Neural crest cell (in vitro differentiated cells): ENCODE data around the gene FAM111A. TPM values are rescaled to one million over a fixed set of nuclear protein-coding genes. Genes with fewer than 3 reads are reported as not detected.
"Not testable (repeated sequence)": the region's sequence is repeated elsewhere in the genome, so short reads cannot be mapped to it uniquely, and the experiment has no call there.

ENCODE experiments used
- DNase-seq: peaks from one replicate; pipeline ENCODE4 v3.0.0; 2021; ENCODE audit warnings: low read depth, mixed read lengths, low spot score
- H3K27ac Mint-ChIP-seq: one replicate; pipeline ENCODE4 v1.8.0; 2021; ENCODE audit warnings: mild to moderate bottlenecking, mixed read lengths; ENCODE audit not compliant: unreplicated experiment
- H3K27me3 Mint-ChIP-seq: 2 replicates; pipeline ENCODE4 v1.8.0; 2021; ENCODE audit warnings: low read depth, mild to moderate bottlenecking, mixed read lengths
- H3K36me3 Mint-ChIP-seq: 2 replicates; pipeline ENCODE4 v1.8.0; 2021; ENCODE audit warnings: low read depth, mild to moderate bottlenecking, mixed read lengths
- H3K4me1 Mint-ChIP-seq: 2 replicates; pipeline ENCODE4 v1.8.0; 2021; ENCODE audit warnings: mixed read lengths
- H3K4me3 Mint-ChIP-seq: one replicate; pipeline ENCODE4 v1.8.0; 2021; ENCODE audit warnings: mild to moderate bottlenecking, mixed read lengths
- H3K9me3 Mint-ChIP-seq: 2 replicates; pipeline ENCODE4 v1.8.0; 2021; ENCODE audit warnings: mixed read lengths
- total RNA-seq: library from RNA; stranded (reverse); gene quantifications from 2 replicates; pipeline ENCODE4 v1.2.1, GENCODE V29; 2021
- TF ChIP-seq, protein P1 (sequence below): fragments of 200-600 bp; sonication (generic); conservative IDR thresholded peaks from 2 replicates; pipeline ENCODE4 v1.5.0; 2021; ENCODE audit warnings: antibody characterized with exemption, mild to moderate bottlenecking

FAM111A gene
- total RNA-seq, 1 donor from 2014 or later: 23.4 TPM

GRCh38 chr11:59106363-59107336 lies 36.0 kb upstream of the FAM111A start, which contains the start of gene FAM111B:
Gene FAM111B (plus strand): TSS chr11:59107237. CDS start chr11:59109626, 2,389 bp downstream.
- Mint-ChIP-seq H3K27ac (peak within 1 kb of the TSS; percentile 81), H3K27me3 (peaks cover 19% of the 10 kb centered on the region), H3K4me3 (peak within 1 kb of the TSS; percentile 94), H3K4me1 (peaks cover 53% of the 10 kb centered on the region), H3K9me3 (peaks cover 7% of the 10 kb centered on the region), H3K36me3 (peaks cover 35% of the 10 kb centered on the region)
- TF ChIP-seq, protein P1, sequence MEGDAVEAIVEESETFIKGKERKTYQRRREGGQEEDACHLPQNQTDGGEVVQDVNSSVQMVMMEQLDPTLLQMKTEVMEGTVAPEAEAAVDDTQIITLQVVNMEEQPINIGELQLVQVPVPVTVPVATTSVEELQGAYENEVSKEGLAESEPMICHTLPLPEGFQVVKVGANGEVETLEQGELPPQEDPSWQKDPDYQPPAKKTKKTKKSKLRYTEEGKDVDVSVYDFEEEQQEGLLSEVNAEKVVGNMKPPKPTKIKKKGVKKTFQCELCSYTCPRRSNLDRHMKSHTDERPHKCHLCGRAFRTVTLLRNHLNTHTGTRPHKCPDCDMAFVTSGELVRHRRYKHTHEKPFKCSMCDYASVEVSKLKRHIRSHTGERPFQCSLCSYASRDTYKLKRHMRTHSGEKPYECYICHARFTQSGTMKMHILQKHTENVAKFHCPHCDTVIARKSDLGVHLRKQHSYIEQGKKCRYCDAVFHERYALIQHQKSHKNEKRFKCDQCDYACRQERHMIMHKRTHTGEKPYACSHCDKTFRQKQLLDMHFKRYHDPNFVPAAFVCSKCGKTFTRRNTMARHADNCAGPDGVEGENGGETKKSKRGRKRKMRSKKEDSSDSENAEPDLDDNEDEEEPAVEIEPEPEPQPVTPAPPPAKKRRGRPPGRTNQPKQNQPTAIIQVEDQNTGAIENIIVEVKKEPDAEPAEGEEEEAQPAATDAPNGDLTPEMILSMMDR: no peak
- peak; percentile 65 for DNase-seq

DNA sequence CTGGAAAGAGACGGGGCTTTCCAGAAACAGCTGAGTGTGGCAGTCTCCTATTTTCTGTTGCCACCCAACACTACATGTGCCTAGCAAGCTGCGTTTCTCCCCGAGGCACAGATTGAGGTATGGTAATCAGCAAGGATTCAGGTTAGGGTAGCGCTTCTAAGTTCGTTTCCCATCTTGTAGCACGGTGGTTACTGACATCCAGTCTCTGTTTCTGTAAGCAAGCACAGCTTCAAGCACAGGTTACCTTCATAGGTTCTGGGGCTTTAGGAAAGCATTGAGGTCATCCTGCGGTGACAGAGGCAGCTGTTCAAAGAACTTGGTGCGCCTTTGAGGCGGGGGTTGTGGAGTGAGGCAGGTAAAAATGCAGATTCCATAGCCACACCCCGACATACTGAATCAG lies 34.9 kb upstream of the FAM111A start:
- peak overlapping the region; percentile 94 for H3K4me3 Mint-ChIP-seq
- not testable (repeated sequence) for DNase-seq, H3K27ac Mint-ChIP-seq, H3K9me3 Mint-ChIP-seq
- H3K27me3 Mint-ChIP-seq: peaks cover 10% of the 10 kb centered on the region
- peaks cover 48% of the 10 kb centered on the region for H3K4me1 Mint-ChIP-seq
- peaks cover 39% of the 10 kb centered on the region for H3K36me3 Mint-ChIP-seq

DNA sequence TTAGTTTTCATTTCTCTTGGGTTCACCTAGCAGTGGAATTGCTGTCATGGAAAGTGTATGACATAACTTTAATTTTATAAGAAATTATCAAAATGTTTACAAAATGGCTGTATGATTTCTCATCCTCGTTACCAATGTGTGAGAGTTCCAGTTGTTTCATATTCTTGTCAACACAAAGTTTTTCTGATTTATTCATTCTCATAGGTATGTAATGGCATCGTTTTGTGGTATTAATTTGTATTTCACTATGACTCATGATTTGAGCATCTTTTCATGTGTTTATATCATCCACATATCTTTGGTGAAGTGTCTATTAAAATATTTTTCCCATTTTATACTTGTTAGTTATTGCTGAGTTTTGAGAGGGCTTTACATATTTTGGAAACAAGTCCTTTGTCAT lies 30.2 kb upstream of the FAM111A start:
- TF ChIP-seq, protein P1: no peak
- peaks cover 74% of the 10 kb centered on the region for H3K36me3 Mint-ChIP-seq
- peaks cover 11% of the 10 kb centered on the region for H3K9me3 Mint-ChIP-seq
- no peak for DNase-seq
- H3K27ac Mint-ChIP-seq: no peak overlapping the region
- H3K4me3 Mint-ChIP-seq: no peak overlapping the region
- peaks cover 30% of the 10 kb centered on the region for H3K4me1 Mint-ChIP-seq
- no peaks in the 10 kb centered on the region for H3K27me3 Mint-ChIP-seq

- Mint-ChIP-seq H3K4me1 (peaks cover 11% of the 10 kb centered on the region), H3K36me3 (peaks cover 82% of the 10 kb centered on the region), H3K4me3 (no peak overlapping the region), H3K9me3 (peaks cover 19% of the 10 kb centered on the region), H3K27ac (peak overlapping the region; percentile 77), H3K27me3 (no peaks in the 10 kb centered on the region)
- TF ChIP-seq, protein P1: no peak
- DNase-seq: no peak
These were observed 28.3 kb upstream of the FAM111A start for GRCh38 chr11:59114344-59114743.

DNA sequence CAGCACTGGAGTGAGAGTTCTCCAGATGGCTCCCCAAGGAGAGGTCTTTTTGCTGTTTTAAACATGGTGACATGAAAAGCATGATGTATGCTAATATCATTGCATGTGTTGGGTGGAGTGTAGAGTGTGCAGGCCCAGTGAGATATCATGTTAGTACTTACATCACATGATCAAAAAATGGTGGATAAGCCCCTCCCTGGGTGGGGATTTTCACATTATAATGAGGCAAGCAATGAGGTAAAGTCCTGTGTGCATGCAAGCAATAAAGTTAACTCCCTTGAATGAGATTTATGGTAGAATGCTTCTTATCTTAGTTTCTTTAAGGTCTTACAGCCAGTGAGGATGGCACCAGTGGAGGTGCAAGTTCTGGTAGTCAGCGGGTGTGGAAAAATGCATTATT lies 27.1 kb upstream of the FAM111A start:
- Mint-ChIP-seq H3K27ac (peak overlapping the region; percentile 52), H3K4me3 (no peak overlapping the region), H3K4me1 (peaks cover 4% of the 10 kb centered on the region), H3K27me3 (no peaks in the 10 kb centered on the region), H3K9me3 (peaks cover 23% of the 10 kb centered on the region), H3K36me3 (peaks cover 81% of the 10 kb centered on the region)
- DNase-seq: no peak
- TF ChIP-seq, protein P1: no peak

DNA sequence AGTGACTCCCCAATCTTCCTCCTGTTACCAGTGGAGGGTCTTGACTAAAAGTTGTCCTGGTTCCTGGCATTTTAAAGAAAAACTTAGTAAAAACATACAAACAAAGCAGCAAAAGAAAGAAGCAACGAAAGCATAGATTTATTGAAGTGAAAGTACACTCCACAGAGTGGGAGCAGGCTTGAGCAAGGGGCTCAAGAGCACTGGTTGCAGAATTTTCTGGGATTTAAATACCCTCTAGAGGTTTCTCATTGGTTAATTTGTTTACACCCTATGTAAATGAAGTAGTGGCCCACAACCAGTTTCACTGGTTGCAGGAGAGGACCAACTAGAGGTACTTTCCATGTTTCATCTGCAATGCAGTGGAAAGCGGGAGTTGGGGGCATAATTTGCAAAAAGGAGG lies 24.9 kb upstream of the FAM111A start:
- Mint-ChIP-seq H3K4me1 (no peaks in the 10 kb centered on the region), H3K4me3 (no peak overlapping the region), H3K27ac (no peak overlapping the region), H3K27me3 (no peaks in the 10 kb centered on the region), H3K9me3 (peaks cover 31% of the 10 kb centered on the region), H3K36me3 (peaks cover 87% of the 10 kb centered on the region)
- TF ChIP-seq, protein P1: no peak
- DNase-seq: no peak
